ENCODE data around the gene IPPK.

Gene IPPK

DNA sequence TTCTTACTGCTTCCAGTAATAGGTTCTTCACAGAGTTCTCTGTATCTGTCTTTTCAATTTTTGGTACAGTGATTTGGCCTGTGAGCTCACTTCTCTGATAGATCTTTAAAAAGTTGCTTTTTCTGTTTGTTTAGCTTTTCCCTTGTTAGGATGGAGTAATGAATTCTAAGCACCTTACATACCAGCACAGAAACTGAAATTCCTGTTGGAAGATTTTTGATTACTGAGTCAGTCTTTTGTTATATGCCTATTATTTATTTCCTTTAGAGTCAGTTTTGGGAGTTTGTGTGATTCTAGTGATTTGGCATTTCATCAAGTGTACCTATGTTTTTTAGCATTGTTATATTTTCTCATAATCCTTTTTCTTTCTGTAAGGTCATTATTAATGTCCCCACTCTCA lies 37.6 kb upstream of the IPPK start (continued):
- TF ChIP-seq, protein P1, sequence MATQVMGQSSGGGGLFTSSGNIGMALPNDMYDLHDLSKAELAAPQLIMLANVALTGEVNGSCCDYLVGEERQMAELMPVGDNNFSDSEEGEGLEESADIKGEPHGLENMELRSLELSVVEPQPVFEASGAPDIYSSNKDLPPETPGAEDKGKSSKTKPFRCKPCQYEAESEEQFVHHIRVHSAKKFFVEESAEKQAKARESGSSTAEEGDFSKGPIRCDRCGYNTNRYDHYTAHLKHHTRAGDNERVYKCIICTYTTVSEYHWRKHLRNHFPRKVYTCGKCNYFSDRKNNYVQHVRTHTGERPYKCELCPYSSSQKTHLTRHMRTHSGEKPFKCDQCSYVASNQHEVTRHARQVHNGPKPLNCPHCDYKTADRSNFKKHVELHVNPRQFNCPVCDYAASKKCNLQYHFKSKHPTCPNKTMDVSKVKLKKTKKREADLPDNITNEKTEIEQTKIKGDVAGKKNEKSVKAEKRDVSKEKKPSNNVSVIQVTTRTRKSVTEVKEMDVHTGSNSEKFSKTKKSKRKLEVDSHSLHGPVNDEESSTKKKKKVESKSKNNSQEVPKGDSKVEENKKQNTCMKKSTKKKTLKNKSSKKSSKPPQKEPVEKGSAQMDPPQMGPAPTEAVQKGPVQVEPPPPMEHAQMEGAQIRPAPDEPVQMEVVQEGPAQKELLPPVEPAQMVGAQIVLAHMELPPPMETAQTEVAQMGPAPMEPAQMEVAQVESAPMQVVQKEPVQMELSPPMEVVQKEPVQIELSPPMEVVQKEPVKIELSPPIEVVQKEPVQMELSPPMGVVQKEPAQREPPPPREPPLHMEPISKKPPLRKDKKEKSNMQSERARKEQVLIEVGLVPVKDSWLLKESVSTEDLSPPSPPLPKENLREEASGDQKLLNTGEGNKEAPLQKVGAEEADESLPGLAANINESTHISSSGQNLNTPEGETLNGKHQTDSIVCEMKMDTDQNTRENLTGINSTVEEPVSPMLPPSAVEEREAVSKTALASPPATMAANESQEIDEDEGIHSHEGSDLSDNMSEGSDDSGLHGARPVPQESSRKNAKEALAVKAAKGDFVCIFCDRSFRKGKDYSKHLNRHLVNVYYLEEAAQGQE (tag by site-specific recombination; IDR thresholded peaks at IDR 0.05) = no peak
- TF ChIP-seq ZNF112 (tag by site-specific recombination; IDR thresholded peaks at IDR 0.05) (no peak), ZNF132 (tag by site-specific recombination; IDR thresholded peaks at IDR 0.05; ENCODE audit: borderline replicate concordance) (no peak)

DNA sequence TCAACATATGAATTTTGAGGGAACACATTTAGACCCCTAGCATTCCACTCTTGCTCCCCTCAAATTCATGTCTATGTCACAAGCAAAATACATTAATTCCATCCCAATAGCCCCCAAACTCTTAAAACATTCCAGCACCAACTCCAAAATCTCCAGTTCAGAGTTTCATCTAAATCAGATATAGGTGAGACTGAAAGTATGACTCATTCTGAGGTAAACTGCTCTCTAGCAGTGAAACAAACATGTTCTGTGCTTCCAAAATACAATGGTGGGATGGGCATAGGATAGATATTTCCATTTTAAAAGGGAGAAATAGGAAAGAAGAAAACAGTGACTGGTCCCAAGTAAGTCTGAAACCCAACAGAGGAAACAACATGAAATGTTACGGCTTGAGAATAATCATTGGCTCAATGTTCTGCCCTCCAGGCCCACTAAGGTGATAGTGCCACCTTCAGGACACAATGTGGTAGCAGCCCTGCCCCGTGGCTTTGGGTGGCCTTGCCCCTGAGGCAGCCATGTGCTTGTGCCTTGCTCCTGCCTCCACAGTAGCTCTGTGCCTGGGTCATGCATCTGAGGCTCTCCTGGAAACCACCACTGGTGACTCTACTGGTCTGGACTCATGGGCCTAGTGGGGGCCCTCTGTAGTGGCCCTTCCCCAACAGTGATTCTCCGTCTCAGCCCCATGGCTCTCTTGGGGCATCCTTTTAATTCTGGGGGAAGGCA lies 36.4 kb upstream of the IPPK start:
- ChIA-PET CTCF (interaction anchor here (0.6 to 1.8 kb wide), 11 partner anchors 8 to 419 kb away, joined by 3 to 11 read pairs (median 3); no protein-coding TSS in a partner anchor), POLR2A (no interaction called here)
- TF ChIP-seq ZNF548 (tag by site-specific recombination; IDR thresholded peaks at IDR 0.05) (no peak), ZNF629 (tag by site-specific recombination; IDR thresholded peaks at IDR 0.05) (no peak), ZNF654 (tag by site-specific recombination; IDR thresholded peaks at IDR 0.05; ENCODE audit: low read depth) (peak; percentile 61), ZNF776 (tag by site-specific recombination; IDR thresholded peaks at IDR 0.05; ENCODE audit: borderline replicate concordance) (no peak), ZNF335 (tag by site-specific recombination; conservative IDR thresholded peaks at IDR 0.05) (no peak), OSR2 (tag by site-specific recombination; IDR thresholded peaks at IDR 0.05) (peak; percentile 49; the same call in 1 of the 2 replicates), ZNF600 (tag by site-specific recombination; IDR thresholded peaks at IDR 0.05) (0 out of 2 replicates have a peak, but pooled peaks have one; percentile 24)
- TF ChIP-seq, protein P2, sequence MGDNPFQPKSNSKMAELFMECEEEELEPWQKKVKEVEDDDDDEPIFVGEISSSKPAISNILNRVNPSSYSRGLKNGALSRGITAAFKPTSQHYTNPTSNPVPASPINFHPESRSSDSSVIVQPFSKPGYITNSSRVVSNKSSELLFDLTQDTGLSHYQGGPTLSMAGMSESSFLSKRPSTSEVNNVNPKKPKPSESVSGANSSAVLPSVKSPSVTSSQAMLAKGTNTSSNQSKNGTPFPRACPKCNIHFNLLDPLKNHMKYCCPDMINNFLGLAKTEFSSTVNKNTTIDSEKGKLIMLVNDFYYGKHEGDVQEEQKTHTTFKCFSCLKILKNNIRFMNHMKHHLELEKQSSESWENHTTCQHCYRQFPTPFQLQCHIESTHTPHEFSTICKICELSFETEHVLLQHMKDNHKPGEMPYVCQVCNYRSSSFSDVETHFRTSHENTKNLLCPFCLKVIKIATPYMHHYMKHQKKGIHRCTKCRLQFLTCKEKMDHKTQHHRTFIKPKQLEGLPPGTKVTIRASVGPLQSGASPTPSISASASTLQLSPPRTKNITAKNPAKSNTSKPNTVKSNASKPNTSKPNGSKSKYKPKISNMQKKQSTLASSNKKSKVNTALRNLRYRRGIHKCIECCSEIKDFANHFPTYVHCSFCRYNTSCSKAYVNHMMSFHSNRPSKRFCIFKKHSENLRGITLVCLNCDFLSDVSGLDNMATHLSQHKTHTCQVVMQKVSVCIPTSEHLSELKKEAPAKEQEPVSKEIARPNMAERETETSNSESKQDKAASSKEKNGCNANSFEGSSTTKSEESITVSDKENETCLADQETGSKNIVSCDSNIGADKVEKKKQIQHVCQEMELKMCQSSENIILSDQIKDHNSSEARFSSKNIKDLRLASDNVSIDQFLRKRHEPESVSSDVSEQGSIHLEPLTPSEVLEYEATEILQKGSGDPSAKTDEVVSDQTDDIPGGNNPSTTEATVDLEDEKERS (tag by site-specific recombination; IDR thresholded peaks at IDR 0.05) = no peak
- Histone ChIP-seq H3K36me3 (ENCODE audit: control insufficient read depth in 2 of 2, insufficient read depth in 1 of 2, low read length in 2 of 2) (peaks cover 0 to 23% of the 10 kb centered on the region in 2 experiments; a peak in 1 of 3 replicates), H3K4me1 (ENCODE audit: control insufficient read depth, insufficient read depth, low read length) (no peaks in the 10 kb centered on the region), H3K4me3 (ENCODE audit: low read depth, low read length) (no peak overlapping the region), H3K27ac (ENCODE audit: extremely low read depth, low read depth, low read length) (no peak overlapping the region), H3K9me3 (ENCODE audit: control insufficient read depth, insufficient read depth, low read depth, low read length) (no peaks in the 10 kb centered on the region)

GRCh38 chr9:92704528-92704927 lies 34.6 kb upstream of the IPPK start:
- POLR2A ChIA-PET = no interaction called here
- no peaks in the 10 kb centered on the region for H3K9me3 ChIP-seq (ENCODE audit: control insufficient read depth, insufficient read depth, low read depth, low read length)

More at GRCh38 chr9:92704528-92704927, 34.6 kb upstream of the IPPK start:
- H3K4me3 ChIP-seq (ENCODE audit: low read depth, low read length) = no peak overlapping the region
- CTCF ChIA-PET = interaction anchor here (0.8 to 1.5 kb wide), 2 partner anchors 13 to 34 kb away, joined by 3 to 8 read pairs; partner anchors contain the start of gene IPPK
- TF ChIP-seq GFI1B (tag by site-specific recombination; IDR thresholded peaks at IDR 0.05) (no peak), ZSCAN18 (tag by site-specific recombination; IDR thresholded peaks at IDR 0.05) (no peak), ZNF624 (tag by site-specific recombination; IDR thresholded peaks at IDR 0.05) (no peak), ZNF701 (tag by site-specific recombination; IDR thresholded peaks at IDR 0.05) (no peak), KLF9 (tag by site-specific recombination; IDR thresholded peaks at IDR 0.05; ENCODE audit: low read depth) (no peak), ZNF157 (tag by site-specific recombination; IDR thresholded peaks at IDR 0.05) (no peak), EGR2 (tag by site-specific recombination; IDR thresholded peaks at IDR 0.05; ENCODE audit: low read depth) (peak; percentile 87), ZNF555 (tag by site-specific recombination; conservative IDR thresholded peaks at IDR 0.05) (no peak), ZNF529 (tag by site-specific recombination; IDR thresholded peaks at IDR 0.05; ENCODE audit: insufficient replicate concordance) (no peak), ZFHX2 (tag by site-specific recombination; conservative IDR thresholded peaks at IDR 0.05) (peak; percentile 67)
- TF ChIP-seq, protein P3, sequence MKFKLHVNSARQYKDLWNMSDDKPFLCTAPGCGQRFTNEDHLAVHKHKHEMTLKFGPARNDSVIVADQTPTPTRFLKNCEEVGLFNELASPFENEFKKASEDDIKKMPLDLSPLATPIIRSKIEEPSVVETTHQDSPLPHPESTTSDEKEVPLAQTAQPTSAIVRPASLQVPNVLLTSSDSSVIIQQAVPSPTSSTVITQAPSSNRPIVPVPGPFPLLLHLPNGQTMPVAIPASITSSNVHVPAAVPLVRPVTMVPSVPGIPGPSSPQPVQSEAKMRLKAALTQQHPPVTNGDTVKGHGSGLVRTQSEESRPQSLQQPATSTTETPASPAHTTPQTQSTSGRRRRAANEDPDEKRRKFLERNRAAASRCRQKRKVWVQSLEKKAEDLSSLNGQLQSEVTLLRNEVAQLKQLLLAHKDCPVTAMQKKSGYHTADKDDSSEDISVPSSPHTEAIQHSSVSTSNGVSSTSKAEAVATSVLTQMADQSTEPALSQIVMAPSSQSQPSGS (tag by site-specific recombination; IDR thresholded peaks at IDR 0.05; ENCODE audit: low read depth) = no peak
- H3K36me3 ChIP-seq (ENCODE audit: control insufficient read depth in 2 of 2, insufficient read depth in 1 of 2, low read length in 2 of 2) = peaks cover 0 to 4% of the 10 kb centered on the region in 2 experiments; a peak in 1 of 3 replicates
- no peaks in the 10 kb centered on the region for H3K4me1 ChIP-seq (ENCODE audit: control insufficient read depth, insufficient read depth, low read length)
- H3K27ac ChIP-seq (ENCODE audit: extremely low read depth, low read depth, low read length) = no peak overlapping the region

Data from HEK293 (cell line).